GM21576 (cell line): ENCODE measurements around the gene ANKRD33.

Experiments
- ATAC-seq: cut with Tn5 transposase; IDR thresholded peaks from one replicate; pipeline ENCODE4 v1.9.1; 2021; ENCODE audit warnings: mild to moderate bottlenecking, moderate library complexity; ENCODE audit not compliant: unreplicated experiment

The ANKRD33 gene

DNA sequence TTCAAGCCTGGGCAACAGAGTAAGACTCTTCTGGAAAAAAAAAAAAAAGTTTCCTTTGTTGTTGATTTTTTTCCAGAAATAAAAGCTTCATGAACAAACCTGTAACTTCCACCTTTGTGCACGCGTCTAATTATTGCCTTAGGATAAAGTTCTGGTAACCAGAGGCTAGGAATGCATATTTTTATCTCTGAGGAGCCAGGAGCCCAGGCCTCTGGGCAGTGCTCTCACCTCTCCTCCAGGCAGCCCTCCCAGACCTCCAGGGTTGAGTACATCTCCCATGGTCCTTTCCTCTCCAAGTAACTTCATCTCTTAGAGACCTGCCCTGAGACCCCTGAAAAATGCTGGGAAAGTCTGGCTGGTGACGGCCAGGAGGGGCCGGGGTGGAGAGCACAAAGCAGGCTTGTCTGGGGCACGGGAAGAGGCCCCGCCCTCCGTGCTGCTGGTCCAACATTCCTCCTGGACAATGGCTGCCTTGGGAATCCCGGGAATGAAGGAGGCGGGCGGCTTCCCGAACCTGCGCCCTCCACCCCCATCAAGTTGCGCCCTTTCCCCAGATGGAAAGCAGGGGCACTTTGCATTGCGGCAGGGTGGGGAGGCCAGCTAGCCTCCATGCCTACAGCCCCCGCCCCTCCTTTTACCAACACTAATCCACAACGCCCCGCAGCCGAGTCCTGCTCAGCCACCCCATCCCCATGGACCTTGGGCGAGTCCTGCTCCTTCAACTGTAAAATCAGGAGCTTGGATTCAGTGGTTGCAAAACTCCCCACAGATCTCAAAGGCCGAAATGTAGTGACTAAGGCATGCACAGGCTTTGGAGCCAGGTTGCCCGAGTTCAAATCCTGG lies 32.1 kb upstream of the ANKRD33 start:
- no peak for ATAC-seq

DNA sequence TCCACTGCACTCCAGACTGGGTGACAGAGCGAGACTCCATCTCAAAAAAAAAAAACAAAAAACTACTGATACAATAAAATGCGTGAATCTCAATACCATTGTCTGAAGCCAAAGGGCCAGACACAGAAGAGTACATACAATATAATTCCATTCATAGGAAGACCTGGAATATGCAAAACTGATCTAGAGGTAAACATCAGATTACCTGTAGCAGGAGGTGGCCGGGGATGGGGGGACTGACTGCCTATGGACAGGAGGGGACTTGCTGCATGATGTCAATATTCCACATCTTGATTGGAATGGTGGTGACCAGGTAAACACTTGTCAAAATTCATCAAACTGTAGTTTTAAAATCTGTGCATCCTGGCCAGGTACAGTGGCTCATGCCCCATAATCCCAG lies 26.9 kb upstream of the ANKRD33 start:
- no peak for ATAC-seq

DNA sequence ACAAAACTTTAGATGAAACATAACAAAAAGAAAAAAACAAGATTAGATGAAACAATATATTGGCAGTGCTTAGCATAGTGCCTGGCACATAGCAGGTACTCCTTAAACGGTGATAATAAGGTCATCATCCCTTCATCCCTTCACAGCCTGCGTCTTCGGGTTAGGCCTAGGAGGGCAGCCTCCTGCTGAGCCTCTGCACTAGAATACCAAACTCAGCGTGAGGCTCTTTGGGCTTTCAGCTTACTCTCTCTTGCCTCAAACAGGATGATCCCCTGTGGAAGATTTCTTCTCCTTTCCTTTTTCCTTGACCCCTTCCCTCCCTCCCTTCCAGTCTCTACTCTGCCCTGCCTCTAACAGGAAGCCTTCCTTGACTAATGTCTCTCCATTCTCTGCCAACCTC lies 25.0 kb upstream of the ANKRD33 start:
- ATAC-seq = no peak

DNA sequence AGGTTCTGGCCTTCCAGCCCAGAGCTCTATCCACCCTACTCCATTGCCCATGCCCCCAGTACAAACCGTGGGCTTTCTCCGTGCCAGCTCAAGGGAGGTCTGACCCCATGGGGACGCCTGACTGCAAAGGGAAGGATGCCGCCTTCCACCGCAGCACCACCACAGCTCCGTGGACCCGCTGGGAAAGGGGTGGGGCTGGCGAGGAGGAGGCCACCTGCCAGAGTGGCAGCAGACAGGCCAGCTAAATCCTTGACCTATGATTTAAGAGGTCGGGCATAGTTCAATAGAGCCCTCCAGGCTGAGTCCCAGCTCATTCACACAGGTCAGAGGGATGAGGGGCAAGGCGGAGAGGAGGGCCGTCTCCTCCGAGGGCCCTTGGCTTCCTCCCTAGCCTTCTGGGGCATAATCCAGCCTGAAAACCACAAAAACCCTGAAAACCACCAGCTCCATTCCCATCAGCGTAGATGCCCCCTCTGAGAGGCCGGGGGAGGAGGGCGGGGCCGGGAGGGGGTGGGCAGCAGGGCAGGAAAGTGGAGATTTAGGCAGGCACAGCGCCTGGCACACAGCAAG lies 24.5 kb upstream of the ANKRD33 start:
- ATAC-seq = no peak

DNA sequence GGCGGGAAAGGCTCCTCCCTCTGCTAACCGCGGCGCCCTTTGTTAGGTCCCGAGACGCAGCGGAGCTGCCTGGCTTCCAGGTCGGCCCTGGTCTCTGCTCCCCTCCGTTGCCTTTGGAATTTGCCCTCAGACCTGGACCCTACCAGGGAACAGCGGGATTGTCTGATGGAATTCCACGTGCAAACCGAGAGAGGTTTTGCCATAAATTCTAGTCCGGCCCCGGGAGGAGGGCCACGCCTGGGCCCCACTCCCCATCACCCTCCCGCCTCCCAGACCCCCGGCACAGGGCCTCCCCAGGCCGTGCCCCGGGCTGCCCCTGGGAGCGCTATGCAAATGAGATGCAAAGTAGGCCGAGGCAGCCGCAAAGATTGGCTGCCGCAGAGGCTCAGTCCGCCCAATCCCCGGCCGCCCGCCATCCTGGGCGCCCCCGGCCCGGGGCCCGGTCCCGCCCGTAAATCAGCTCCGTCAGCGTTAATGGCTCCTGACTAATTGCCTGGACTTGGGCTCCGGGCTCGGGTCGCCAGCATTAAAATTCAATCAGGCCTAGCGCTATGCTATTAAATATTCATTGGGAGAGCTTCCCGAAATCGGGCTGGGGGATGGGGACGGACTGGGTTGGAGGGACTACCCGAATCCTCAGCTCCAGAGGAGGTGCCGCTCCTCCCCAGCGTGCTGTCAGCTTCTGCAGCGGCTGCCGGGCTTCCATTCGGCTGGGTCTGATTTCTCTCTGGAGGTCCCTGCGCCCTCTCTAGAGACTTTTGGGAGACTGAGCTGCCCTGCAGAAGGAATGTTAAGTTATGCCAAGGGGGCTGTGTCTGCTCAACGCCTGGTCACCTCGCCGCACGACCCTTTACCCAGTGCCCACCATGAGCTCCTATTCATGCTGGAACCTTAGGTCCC lies 23.7 kb upstream of the ANKRD33 start:
- ATAC-seq = no peak

DNA sequence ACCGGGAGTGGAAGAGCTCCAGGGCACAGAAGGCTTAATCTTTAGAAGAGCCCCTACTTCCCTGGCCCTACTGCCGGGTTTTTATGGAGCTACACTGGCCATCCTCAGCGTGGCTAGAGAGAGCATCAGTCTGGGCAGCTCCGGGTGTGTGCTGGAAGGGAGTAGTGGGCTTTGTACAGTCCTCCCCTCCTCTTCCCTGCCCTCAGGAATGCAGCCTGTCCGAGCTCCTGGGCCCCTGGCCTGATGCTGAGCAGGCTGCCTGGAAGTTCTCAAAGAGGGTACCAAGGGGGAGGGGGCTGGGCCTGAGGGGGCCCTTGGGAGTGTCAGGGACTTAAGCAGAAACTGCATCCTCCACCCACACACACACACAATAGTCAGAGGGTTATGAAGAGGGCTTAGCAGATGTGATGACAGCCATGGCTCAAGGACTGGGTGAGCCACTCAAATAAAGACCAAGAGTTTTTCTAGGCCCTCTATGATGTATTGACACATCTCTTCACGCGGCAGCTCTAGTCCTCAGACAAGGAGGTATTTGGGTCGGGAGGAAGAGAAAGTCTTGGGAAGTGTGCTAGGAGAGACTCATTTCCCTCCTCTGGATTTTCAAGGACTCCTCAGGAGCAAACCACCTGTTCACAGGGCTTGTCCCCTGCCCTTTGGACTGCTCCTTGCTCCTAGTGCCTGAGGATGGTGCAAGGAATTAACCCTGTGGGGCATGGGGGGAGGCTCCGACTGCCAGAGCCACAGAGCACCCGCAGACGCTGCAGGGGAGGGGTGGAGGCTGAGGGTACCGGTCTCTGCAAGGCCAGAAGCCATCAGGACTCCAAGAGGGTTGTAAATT lies 22.9 kb upstream of the ANKRD33 start:
- no peak for ATAC-seq

DNA sequence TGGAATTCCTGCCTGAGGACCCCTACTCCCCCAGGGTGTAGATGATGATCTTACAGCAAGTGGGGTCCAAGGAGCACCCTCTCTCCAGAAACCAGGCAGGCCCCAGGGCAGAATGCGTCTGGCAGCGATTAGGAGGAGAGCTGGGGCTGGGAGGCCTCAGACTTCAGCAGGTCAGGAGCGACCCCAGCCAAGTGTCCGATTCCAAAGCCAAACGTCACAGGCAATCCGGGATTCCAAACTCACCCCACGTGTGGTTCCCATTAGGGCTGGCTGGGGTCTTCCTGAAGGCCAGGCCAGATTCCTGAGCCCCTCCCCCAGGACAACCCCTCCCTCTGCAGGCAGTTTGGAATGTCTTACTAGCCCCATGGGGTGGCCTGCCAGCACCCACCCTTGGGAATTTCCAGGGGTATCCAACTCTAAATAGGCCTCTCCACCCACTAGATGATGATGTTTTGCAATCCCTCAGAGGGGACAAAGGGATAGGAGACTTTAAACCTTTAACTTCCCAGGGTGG lies 22.1 kb upstream of the ANKRD33 start:
- ATAC-seq = no peak

DNA sequence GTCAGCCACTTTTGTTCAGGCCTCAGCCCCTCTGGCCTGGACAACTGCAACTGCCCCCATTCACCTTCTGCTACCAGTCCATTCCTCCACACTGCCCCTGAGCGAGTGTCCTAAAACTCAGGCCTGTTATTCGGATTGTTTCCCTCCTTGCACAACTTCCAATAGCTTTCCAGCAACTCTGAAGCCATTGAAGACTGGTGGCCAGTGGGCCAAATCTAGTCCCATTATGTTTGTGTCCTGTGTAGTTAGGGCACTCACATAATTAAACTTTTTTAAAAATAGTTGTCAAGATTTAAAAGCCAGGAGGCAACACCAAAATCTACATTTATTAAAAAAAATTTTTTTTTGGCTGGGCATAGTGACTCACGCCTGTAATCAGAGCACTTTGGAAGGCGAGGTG lies 21.6 kb upstream of the ANKRD33 start:
- ATAC-seq = no peak

DNA sequence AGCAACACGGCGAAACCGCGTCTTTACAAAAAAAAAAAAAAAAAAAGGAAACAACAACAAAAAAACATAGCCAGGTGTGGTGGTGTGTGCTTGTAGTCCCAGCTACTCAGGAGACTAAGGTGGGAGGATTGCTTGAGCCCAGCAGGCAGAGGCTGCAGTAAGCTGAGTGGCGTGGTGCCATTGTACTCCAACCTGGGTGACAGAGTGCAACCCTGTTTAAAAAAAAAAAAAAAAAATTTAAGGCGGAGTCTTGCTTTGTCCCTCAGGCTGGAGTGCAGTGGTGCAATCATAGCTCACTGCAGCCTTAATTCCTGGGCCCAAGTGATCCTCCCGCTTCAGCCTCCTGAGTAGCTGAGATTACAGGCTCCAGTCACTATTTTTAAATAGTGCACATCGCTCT lies 21.1 kb upstream of the ANKRD33 start:
- no peak for ATAC-seq

DNA sequence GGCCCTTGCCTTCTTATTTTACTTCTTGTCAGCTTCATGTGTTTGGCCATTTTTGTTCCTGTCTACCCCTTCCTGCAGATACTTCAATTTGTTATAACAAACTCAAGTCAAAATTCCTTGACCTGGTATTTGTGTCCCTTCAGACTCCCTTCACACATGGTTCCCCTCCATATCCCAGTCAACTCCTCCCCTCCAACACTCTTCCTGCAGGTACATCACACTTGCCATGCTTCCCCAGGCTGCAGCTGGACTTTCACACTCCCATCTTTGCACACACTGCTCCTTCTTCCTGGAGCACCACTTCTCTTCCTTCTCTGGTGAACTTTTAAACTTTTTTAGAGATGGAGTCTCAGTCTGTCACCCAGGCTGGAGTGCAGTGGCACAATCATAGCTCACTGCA lies 20.5 kb upstream of the ANKRD33 start:
- no peak for ATAC-seq

DNA sequence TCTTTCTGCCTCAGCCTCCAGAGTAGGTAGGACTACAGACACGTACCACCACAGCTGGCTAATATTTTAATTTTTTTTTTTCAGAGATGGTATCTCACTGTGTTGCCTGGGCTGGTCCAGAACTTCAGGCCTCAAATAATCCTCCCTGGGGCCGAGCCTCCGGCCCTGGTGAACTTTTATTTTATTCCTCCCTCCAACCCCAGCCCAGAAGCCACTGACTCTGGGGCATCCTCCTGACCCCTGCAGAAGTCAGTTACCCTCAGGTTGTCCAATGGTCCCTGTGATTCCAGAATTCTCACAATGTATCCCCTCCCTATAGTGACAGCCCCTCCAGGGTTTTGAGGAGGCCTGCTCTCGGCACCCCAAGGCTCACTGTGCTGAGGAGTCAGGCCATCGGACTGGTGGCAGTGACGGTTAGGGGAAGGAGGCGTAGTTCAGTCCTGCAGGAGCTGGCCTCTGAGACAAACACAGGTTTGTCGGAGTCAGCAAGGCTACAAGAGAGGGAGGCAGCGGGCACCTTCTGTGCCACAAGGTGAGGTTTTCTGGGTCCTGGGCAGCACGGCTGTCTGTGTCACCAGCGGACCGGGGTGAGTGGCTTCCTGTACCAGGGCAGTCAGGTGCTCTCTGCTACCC lies 20.0 kb upstream of the ANKRD33 start:
- ATAC-seq = no peak

DNA sequence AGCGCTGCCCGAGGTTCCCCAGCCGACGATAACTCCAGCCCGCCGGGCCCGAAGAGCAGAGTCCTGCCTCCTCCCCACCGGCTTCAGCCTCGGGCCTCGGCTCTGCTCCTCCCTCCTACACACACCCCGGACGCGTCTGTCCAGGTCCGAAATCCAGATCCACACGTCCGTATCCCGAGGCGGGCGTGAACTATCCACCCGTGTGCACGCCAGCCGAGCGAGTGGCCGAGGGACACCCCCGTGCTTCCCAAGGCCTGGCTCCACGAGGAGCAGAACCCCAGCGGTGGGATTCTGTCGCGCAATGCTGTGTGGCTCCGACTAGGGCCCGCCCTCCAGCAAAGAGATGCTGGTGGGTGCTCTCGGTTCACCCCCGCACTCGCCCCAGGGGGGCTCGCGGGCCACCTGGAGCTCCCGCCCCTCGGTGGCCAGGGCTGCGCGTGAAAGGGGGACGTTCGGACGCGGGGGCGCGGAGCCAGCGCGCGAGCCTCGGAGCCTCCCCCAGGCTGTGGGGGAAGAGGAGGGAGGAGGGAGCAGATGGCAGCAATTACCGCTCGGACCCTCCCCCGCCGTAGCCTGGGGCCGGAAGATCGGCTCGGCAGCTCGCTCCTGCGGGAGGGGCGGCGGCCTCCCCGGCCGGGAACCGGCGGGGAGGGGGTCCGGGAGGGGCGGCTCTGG lies 18.9 kb upstream of the ANKRD33 start:
- ATAC-seq = no peak

DNA sequence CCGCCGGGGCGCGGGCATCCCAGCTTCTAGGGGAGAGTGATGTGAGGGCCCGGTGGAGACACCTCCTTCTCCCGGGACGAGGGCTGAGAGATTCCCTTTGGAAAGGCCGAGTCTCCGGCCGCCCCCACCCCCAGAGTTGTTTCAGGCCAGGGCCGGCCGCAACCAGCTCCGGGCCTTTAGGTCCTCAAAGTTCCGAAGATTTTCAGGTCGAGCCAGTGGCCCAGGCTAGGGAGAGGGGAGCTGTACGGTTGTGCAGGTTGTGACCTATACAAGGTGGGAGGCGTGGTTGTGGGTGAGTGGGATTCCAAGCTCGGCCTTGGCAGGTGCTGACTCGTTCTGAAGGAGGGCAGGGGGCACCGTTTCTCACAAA lies 18.4 kb upstream of the ANKRD33 start:
- ATAC-seq = no peak

DNA sequence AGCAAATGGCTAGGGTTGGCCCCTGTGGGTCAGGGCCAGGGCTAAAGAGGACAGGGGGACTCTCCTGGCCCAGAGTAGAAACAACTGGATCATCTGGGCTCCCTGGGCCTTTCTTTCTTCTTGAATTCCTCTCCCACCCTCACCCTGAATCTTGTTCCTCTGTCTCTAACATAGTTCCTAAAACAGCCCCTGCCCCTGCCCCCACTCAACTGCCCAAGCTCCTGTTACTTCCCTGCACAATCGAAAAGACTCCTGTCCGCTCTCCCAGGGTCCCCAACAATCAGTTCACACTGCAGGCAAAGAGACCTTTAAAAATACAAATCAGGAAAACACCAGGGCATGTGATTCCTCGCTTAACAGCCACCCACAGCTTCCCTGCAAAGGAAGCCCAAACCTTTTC lies 18.0 kb upstream of the ANKRD33 start:
- no peak for ATAC-seq

DNA sequence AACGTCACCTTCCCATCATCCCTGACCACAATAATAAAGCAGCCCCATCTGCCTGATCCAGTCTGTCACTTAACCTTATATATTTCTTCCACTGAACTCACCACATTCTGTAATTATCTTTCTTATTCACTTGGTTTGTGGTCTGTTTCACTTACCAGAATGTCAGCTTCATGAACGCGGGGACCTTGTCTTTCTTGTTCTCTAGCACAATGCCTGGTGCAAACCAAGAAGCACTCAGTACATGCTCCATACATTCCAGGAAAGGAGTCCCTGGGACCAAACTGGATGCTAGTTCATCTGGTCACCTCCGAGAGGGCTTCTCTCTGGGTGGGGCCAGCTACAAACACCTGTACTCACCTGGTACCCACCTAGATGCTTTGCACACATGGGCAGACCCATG lies 17.4 kb upstream of the ANKRD33 start:
- ATAC-seq = no peak

DNA sequence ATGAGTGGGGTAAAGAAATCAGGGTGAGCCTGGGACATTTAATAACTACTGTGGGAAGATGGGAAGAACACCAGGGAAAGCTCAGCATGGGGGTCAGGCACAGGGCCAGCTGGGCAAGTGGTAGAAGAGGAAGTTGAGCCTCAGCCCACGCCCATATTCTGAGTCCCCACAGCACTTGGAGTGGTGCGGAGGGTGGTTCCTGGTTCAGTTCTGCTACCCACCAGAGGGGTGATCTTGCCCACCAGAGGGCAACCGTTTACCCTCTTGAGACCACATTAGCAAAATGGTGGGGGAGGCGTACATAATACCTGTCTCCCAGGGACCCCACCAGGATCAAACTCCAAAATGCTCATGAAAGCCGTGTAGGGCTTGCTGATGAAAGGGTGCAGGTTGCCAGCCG lies 16.8 kb upstream of the ANKRD33 start:
- no peak for ATAC-seq

DNA sequence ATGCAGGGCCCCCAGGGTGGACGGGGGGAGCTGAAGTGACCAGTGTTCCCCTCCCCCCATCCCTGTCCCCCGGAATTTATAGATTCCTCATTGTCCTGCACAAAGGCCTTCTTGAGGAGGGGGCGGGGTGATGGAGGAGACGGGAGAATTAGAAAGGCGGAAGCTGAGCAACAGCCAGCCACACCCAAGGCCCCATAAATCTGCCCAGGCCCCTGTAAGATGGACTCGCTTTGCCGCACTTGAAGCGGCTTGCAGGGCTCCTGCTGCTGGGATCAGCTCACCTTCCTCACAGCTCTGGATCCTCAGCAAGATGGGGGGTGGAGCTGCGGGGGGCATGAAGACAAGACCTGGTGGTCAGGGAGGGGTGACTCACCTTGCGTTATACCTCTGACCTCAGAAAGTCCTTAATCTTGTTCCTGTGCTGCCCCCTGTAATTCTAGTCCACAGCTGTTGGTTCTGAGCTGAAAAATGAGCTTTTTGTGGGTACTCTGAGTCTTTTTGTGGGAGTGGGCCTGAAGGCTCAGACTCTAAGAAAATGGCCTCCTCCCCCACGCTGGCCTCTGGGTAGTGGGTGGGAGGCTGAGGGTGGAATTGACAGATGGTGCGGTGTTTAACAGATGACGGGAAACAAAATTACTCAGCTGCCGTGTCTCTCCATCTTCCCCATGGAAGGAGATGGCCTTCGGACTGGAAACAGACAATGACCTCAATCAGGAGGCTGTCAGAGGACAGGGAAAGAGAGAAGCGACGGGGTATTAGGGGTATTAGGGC lies 15.8 kb upstream of the ANKRD33 start:
- no peak for ATAC-seq

DNA sequence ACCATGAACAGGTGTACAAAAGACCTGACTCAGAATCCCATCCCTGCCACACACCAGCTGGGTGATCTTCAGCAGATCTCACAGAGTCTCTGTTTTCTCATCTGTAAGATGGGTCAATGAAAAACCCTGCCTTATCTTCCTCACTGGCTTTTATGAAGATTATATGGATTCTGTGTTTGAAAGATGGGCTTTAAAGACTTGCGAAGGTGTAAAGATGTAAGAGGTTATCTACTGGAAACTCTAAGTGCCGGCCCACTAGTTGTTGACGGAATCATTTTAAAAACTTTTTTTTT lies 15.3 kb upstream of the ANKRD33 start:
- no peak for ATAC-seq
